Measurements from ENCODE around the gene SCNN1A. TPM values are rescaled to one million over a fixed set of nuclear protein-coding genes. Genes with fewer than 3 reads are reported as not detected.

SCNN1A gene
- total RNA-seq, 6 experiments from 2014 or later, result 0.18 TPM; not detected in 5

DNA sequence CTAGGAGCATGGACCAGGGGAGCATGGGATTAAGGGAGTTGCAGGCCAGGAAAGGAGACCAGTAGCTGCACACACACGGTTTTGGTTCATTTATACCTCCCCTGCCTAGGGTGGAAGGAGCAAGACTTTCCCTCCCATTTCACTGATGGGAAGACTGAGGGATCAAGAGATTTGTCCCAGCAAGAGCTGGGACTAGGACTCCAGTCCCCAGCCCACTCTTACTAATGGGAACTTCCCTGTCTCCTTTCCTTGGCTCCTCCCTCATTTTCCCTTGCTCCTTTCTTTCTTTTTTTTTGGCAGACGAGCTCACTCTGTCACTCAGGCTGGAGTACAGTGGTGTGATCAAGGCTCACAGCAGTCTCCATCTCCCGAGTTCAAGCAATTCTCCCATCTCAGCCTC, 13.0 kb downstream of the SCNN1A start:
- no peak overlapping the region for H3K4me3 Mint-ChIP-seq
- no peak for DNase-seq
- H3K36me3 Mint-ChIP-seq (ENCODE audit: low read depth), result no peaks in the 10 kb centered on the region

DNA sequence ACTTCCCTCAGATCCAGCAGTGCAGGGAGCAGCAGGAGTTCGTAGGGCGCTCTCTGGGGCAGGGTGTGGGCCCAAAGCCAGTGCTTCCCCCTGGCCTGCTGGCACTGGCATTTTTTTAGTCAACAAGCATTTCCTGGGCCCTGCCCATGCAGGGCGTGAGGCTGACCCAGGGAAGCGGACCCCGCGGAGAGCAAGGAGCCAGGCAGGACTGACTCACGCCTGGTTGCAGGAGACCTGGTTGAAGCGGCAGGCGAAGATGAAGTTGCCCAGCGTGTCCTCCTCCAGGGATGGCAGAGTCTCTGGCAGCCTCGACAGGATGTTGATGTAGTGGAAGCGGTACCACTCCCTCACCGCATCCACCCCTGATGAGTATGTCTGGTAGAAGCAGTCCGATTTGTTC, 13.5 kb downstream of the SCNN1A start:
- H3K9me3 Mint-ChIP-seq, result no peaks in the 10 kb centered on the region
- DNase-seq, result no peak
- H3K4me1 Mint-ChIP-seq (ENCODE audit: low read depth), result peaks cover 9% of the 10 kb centered on the region
- H3K36me3 Mint-ChIP-seq (ENCODE audit: low read depth), result no peaks in the 10 kb centered on the region
- no peak overlapping the region for H3K27ac Mint-ChIP-seq
- peaks cover 10% of the 10 kb centered on the region for H3K27me3 Mint-ChIP-seq (ENCODE audit: insufficient read depth)
- H3K4me3 Mint-ChIP-seq, result no peak overlapping the region
- TF ChIP-seq CTCF (IDR thresholded peaks at IDR 0.05), result no peak

More for the DNA sequence above, 13.0 kb downstream of the SCNN1A start:
- H3K27me3 Mint-ChIP-seq (ENCODE audit: insufficient read depth), result peaks cover 10% of the 10 kb centered on the region
- no peak overlapping the region for H3K27ac Mint-ChIP-seq
- no peak for TF ChIP-seq CTCF (IDR thresholded peaks at IDR 0.05)
- peaks cover 9% of the 10 kb centered on the region for H3K4me1 Mint-ChIP-seq (ENCODE audit: low read depth)
- no peaks in the 10 kb centered on the region for H3K9me3 Mint-ChIP-seq

DNA sequence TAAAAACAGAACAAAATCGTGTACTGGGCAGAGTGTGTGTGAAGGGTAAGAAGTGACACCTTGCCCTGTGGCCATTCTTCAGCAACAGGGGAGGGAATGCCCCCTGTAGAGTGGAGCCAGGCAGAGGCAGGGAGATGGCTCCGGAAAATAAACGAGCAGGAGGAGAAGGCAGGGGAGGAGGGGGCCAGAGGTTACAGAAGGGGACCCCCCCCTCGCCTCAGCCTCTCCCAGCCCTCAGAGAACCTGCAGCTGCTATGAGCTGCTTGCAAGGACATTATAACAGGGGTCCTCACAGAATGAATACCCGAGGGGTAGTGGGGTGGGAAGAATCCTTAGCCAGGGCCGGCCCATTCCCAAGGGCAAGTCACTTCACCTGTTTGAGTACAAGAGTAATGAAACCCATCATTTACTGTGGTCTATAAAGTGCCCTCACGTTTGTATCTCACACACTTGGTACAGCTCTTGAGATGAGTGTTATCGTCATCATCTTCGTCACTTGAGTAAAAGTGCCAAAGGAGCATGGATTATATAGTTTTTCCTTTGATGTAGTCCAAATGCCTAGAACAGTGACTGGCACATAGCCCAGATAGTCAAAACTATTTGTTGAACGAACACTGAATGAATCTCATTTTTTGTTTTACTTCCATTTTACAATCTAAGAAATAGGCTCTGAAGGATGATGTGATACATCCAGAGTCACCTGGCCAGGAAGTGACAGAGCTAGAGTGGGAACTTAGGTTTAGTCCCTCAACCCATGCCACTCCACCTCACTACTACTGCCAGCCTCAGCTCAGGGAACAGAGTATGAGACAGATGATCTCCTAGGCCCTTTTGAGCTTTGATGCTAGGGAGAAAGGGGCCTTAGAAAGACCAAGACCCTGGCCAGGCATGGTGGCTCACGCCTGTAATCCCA, 14.5 kb downstream of the SCNN1A start:
- no peak overlapping the region for H3K4me3 Mint-ChIP-seq

DNA sequence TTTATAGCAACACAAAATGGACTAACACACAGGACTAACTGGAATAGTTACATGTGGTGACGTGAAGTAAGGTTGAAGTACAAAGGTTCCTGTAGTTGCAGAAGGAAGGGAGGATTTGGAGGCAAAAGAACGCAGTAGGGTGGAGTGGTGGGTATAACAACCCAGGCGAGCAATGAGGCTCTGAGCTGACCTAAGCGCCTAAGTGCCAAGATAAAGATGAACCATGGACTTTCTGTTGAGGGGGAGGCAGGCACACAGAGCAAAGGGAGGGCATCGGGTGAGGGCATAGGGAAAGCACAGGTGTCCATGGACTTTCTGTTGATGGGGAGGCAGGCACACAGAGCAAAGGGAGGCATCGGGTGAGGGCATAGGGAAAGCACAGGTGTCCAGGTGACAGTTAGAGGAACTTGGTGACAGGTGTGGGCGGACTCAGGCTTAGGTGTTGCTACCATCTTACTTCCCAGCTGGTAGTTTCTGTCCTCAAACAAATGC, 15.2 kb downstream of the SCNN1A start:
- H3K4me1 Mint-ChIP-seq (ENCODE audit: low read depth), result peaks cover 9% of the 10 kb centered on the region
- no peaks in the 10 kb centered on the region for H3K36me3 Mint-ChIP-seq (ENCODE audit: low read depth)
- TF ChIP-seq CTCF (IDR thresholded peaks at IDR 0.05), result no peak
- no peaks in the 10 kb centered on the region for H3K9me3 Mint-ChIP-seq
- H3K4me3 Mint-ChIP-seq, result no peak overlapping the region
- peaks cover 25% of the 10 kb centered on the region for H3K27me3 Mint-ChIP-seq (ENCODE audit: insufficient read depth)
- no peak for DNase-seq
- H3K27ac Mint-ChIP-seq, result no peak overlapping the region

More for the DNA sequence above, 14.5 kb downstream of the SCNN1A start:
- no peaks in the 10 kb centered on the region for H3K9me3 Mint-ChIP-seq
- TF ChIP-seq CTCF (IDR thresholded peaks at IDR 0.05), result no peak
- H3K27me3 Mint-ChIP-seq (ENCODE audit: insufficient read depth), result peaks cover 18% of the 10 kb centered on the region
- no peaks in the 10 kb centered on the region for H3K36me3 Mint-ChIP-seq (ENCODE audit: low read depth)
- no peak for DNase-seq
- peaks cover 9% of the 10 kb centered on the region for H3K4me1 Mint-ChIP-seq (ENCODE audit: low read depth)
- H3K27ac Mint-ChIP-seq, result no peak overlapping the region

GRCh38 chr12:6358881-6359280, 16.5 kb downstream of the SCNN1A start:
- DNase-seq, result no peak
- Mint-ChIP-seq H3K4me1 (ENCODE audit: low read depth) (peaks cover 9% of the 10 kb centered on the region), H3K27me3 (ENCODE audit: insufficient read depth) (peaks cover 34% of the 10 kb centered on the region), H3K4me3 (no peak overlapping the region), H3K36me3 (ENCODE audit: low read depth) (no peaks in the 10 kb centered on the region), H3K9me3 (no peaks in the 10 kb centered on the region), H3K27ac (no peak overlapping the region)
- TF ChIP-seq CTCF (IDR thresholded peaks at IDR 0.05), result no peak

All from HFFc6 (cell line).